Central memory CD8-positive, alpha-beta T cell (primary cell): ENCODE results near the gene PIGP.

Experiments
- ATAC-seq: fragments of 150-1000 bp; cut with Tn5 transposase; replicated peaks from 2 replicates; pipeline ENCODE4 v1.10.0; 2022; ENCODE audit warnings: mild to moderate bottlenecking, moderate FRiP score, moderate number of reproducible peaks; ENCODE audit not compliant: poor library complexity, severe bottlenecking; ENCODE audit errors: extremely low read depth
- DNase-seq, 2 donors: peaks; one replicate each; pipeline ENCODE4 v3.0.0; 2021; ENCODE audit warnings: low spot score in 2 of 2
- H3K27ac Mint-ChIP-seq: one replicate; pipeline ENCODE4 v1.8.0; 2022; ENCODE audit warnings: low read depth, mild to moderate bottlenecking, moderate library complexity, mixed read lengths
- H3K27me3 Mint-ChIP-seq: one replicate; pipeline ENCODE4 v1.8.0; 2022; ENCODE audit warnings: mixed read lengths
- H3K36me3 Mint-ChIP-seq: one replicate; pipeline ENCODE4 v1.8.0; 2022; ENCODE audit warnings: mild to moderate bottlenecking, moderate library complexity, mixed read lengths; ENCODE audit not compliant: insufficient read depth
- H3K4me1 Mint-ChIP-seq: one replicate; pipeline ENCODE4 v1.8.0; 2022; ENCODE audit warnings: mixed read lengths
- H3K4me3 Mint-ChIP-seq: one replicate; pipeline ENCODE4 v1.8.0; 2022; ENCODE audit warnings: mild to moderate bottlenecking, moderate library complexity, mixed read lengths
- H3K9me3 Mint-ChIP-seq: one replicate; pipeline ENCODE4 v1.8.0; 2022; ENCODE audit warnings: mixed read lengths

PIGP gene

DNA sequence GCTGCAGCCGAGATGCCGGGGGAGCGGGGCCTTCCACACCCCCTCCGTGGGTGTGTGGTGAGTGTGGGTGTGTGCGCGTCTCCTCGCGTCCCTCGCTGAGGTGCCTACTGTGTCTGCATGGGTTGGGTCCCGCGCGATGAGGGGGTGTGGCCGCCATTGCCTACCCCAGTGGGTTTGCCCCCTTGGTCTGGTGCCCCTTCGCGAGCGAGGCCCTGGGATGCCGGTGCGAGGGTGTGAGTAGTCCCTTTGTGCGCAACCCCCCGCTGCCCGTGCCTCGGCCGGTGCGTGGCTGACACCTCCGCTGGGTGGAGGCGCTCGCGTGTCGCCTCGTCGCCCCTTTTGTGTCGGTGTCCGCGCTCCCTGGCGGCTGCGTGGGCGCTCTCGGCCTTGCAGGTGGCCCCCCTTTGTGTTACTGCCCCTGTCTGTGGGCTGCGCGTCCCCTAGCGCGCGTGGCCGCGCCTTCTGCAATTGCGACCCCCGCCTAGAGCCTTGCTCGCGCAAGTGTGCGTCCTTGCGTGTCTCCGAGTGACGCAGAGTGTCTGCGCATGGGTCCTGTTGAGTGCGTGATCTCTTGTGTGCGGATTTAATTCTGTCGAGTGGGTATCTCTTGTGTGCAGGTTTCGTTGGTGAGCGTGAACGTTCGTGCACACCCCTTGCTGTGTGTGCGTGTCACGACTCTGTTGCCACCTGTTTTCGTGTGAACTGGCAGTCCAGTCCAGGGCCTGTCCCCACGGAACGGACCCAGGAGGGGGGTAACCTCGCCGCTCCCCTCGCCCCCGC, 736 bp upstream of the PIGP start:
- Mint-ChIP-seq H3K4me1 (peaks cover 52% of the 10 kb centered on the region), H3K4me3 (peak overlapping the region; percentile 97), H3K36me3 (peaks cover 36% of the 10 kb centered on the region), H3K9me3 (no peaks in the 10 kb centered on the region), H3K27ac (peak overlapping the region; percentile 99), H3K27me3 (no peaks in the 10 kb centered on the region)
- DNase-seq (peak in 1 of 2 donors; percentile 64), ATAC-seq (peak; percentile 57)

DNA sequence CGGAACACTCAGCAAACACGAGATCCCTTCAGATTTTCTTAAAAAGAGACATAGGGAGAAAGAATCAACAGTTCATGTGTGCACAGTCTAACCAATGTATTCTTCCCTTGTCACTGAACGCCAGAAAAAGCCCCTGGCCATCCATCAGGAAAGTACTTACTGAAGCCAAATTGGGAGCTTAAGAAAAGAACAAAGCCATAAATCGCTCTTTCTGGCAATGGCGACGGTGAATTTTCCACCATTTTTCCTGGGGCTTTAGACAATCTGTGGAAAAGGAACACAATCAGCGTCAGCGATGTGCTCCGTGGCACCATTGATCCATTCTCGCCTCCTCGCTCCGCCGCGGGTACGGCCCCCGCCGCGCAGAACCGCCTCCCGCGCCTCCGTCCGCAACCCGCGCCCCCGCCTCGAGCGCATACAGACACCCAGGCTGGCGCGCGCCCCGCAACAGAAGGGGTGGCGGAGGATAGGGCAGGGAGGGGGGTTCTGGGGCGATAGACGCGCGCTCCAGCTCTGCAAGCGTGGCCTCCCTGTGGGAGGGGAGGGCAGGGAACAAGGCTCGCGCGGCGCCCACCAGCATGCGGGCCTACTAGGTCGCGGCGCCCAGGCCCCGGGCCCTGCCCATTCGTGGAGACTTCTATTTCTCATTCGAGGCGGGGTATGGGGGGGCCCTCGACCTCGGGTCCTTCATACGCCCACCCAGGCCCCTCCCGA, 440 bp downstream of the PIGP start:
- DNase-seq (no peak), ATAC-seq (peak; percentile 50)
- H3K36me3 Mint-ChIP-seq = peaks cover 42% of the 10 kb centered on the region
- H3K27ac Mint-ChIP-seq = peak overlapping the region; percentile 99
- peak overlapping the region; percentile 97 for H3K4me3 Mint-ChIP-seq
- no peaks in the 10 kb centered on the region for H3K27me3 Mint-ChIP-seq
- H3K9me3 Mint-ChIP-seq = no peaks in the 10 kb centered on the region
- peaks cover 44% of the 10 kb centered on the region for H3K4me1 Mint-ChIP-seq

DNA sequence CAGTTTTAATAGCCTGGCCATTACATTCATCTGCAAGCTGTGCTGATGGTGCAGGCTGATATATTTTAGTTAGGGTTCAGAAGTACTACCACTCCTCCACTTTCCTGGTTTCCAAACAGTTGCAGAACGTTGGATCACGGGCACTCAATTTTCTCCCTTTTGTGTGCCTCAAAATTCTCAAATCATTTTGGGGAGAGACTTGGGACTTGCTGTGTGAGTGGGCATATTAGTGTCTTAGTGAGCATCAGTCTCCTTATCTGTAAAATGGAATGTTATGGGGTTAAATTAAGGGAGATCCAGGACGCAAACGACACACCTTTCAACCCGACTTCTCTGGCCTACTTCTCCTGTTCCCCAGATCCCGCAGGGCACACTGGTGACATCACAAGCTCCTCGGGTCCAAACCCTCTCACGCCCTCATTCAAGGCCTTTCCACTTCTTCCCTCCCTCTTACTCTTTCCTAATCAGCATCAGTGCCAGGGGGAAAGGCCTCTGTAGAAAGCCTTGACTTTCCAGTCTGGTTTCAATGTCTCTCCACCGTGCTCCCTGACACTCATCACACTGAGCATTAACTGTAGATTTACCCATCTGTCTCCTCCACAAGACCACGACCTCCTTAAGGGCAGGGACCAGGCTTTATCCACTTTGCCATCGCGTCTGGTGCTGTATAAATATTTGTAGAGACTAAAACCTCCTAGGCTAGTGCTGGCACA, 1.2 kb downstream of the PIGP start:
- no peaks in the 10 kb centered on the region for H3K9me3 Mint-ChIP-seq
- peak overlapping the region; percentile 99 for H3K27ac Mint-ChIP-seq
- peaks cover 42% of the 10 kb centered on the region for H3K36me3 Mint-ChIP-seq
- H3K27me3 Mint-ChIP-seq = no peaks in the 10 kb centered on the region
- no peak for DNase-seq
- no peak for ATAC-seq
- H3K4me1 Mint-ChIP-seq = peaks cover 43% of the 10 kb centered on the region
- peak overlapping the region; percentile 97 for H3K4me3 Mint-ChIP-seq

DNA sequence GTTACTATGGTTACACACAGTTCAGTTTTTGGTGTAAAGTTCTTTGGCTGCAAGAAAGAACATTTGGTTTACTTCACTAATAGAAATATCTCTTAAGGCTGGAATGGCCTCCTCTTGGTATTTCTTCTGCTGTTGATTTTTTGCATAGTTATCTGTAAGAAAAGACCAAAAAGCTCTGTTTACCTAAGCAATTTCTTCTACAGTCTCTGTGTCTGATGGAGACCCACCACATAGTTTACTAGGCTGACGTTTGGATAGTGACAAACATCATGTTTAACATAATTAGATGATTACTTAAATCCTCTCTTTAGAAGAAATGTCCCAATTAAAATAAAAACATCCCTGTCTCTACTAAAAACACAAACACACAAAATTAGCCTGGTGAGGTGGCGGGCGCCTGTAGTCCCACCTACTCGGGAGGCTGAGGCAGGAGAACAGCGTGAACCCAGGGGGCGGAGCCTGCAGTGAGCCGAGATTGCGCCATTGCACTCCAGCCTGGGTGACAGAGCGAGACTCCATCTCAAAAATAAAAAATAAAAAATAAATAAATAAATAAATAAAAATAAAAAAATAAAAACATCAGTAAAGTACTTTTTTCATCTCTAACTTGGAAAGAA, 7.2 kb downstream of the PIGP start:
- no peak overlapping the region for H3K4me3 Mint-ChIP-seq
- H3K36me3 Mint-ChIP-seq = peaks cover 19% of the 10 kb centered on the region
- ATAC-seq (no peak), DNase-seq (no peak)
- H3K27ac Mint-ChIP-seq = no peak overlapping the region
- H3K4me1 Mint-ChIP-seq = peaks cover 10% of the 10 kb centered on the region
- no peaks in the 10 kb centered on the region for H3K27me3 Mint-ChIP-seq
- H3K9me3 Mint-ChIP-seq = no peaks in the 10 kb centered on the region

DNA sequence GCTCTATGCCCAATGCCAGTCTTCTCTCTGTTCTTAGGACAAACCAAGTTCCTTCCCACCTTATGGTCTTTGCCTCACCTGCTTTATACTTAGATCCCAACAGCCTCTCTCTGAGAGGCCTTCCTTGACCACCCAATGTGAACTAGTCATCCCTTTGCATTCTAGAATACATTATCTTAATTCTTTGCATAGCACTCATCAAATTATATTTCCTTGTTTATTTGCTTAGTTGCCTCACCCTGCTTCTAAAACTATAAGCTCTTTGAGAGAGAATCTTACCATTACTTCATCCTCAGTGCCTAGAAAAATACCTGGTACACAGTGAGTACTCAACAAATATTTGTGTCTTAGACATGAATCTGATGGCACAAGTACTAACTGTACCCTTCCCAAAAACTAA, 8.0 kb downstream of the PIGP start:
- ATAC-seq (no peak), DNase-seq (no peak)
- Mint-ChIP-seq H3K36me3 (peaks cover 15% of the 10 kb centered on the region), H3K27me3 (no peaks in the 10 kb centered on the region), H3K9me3 (no peaks in the 10 kb centered on the region), H3K4me3 (no peak overlapping the region), H3K4me1 (peaks cover 2% of the 10 kb centered on the region), H3K27ac (no peak overlapping the region)

DNA sequence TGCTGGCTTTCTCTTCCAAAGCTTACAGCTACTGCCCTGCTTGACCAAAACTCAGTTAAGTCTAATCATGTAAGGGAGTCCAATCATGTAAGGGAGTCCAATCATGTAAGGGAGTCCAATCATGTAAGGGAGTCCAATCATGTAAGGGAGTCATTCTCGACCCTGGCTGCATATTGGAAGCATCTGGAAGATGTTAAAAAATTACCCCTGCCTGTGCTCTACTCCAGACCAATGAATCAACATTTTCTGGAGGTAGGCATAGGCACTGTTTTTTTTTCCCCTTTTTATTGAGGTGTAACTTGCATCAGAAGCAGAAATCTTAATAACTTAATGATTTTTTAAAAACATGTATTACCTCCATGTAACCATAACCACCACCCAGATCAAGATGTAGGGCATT, 9.4 kb downstream of the PIGP start:
- Mint-ChIP-seq H3K27ac (no peak overlapping the region), H3K36me3 (peaks cover 8% of the 10 kb centered on the region), H3K4me3 (no peak overlapping the region), H3K27me3 (no peaks in the 10 kb centered on the region), H3K9me3 (no peaks in the 10 kb centered on the region), H3K4me1 (no peaks in the 10 kb centered on the region)
- no peak for DNase-seq
- ATAC-seq = no peak

- Mint-ChIP-seq H3K27me3 (no peaks in the 10 kb centered on the region), H3K9me3 (no peaks in the 10 kb centered on the region), H3K27ac (no peak overlapping the region), H3K36me3 (peaks cover 5% of the 10 kb centered on the region), H3K4me3 (no peak overlapping the region), H3K4me1 (no peaks in the 10 kb centered on the region)
- no peak for DNase-seq
- ATAC-seq = no peak
Measured at GRCh38 chr21:37062593-37062935, 10.3 kb downstream of the PIGP start.

- H3K27me3 Mint-ChIP-seq = no peaks in the 10 kb centered on the region
- DNase-seq (no peak), ATAC-seq (no peak)
- H3K27ac Mint-ChIP-seq = no peak overlapping the region
- H3K36me3 Mint-ChIP-seq = peaks cover 3% of the 10 kb centered on the region
- H3K9me3 Mint-ChIP-seq = no peaks in the 10 kb centered on the region
- H3K4me1 Mint-ChIP-seq = no peaks in the 10 kb centered on the region
- H3K4me3 Mint-ChIP-seq = no peak overlapping the region
Measured at GRCh38 chr21:37061926-37062592, 10.8 kb downstream of the PIGP start.

DNA sequence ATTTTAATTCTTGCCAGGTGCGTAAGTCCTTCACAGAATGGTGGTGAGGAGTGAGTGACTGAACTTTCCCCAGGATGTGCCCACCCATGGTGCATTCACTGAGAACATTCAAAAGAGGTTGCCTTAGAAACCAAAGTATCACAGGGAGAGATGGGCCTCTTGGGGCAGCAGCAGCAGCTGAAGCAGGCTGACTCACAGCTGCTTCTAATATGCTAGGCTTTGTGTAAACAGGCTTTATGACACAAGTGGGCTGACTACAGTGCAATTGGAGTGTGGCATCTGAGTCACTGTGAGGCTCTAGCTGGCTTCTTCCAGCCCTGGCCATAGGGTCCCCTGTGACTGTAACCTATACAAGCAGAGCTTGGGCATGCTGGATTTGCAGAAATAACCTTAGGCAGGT, 12.6 kb downstream of the PIGP start:
- Mint-ChIP-seq H3K9me3 (no peaks in the 10 kb centered on the region), H3K27ac (no peak overlapping the region), H3K36me3 (peaks cover 3% of the 10 kb centered on the region), H3K27me3 (no peaks in the 10 kb centered on the region), H3K4me1 (no peaks in the 10 kb centered on the region), H3K4me3 (no peak overlapping the region)
- ATAC-seq = no peak
- no peak for DNase-seq

DNA sequence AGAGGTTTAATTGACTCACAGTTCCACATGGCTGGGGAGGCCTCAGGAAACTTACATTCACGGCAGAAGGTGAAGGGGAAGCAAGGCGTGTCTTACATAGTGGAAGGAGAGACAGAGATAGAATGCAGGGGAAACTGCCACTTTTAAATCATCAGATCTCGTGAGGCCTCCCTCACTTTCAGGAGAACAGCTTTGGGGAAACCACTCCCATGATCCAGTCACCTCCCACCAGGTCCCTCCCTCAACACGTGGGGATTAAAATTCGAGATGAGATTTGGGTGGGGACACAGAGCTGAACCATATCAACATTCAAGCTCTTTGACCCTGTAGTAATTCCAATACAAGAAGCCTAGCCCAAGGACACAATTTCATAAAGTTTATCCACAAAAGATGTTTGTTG, 13.7 kb downstream of the PIGP start:
- no peaks in the 10 kb centered on the region for H3K9me3 Mint-ChIP-seq
- H3K36me3 Mint-ChIP-seq = no peaks in the 10 kb centered on the region
- H3K27ac Mint-ChIP-seq = no peak overlapping the region
- no peaks in the 10 kb centered on the region for H3K4me1 Mint-ChIP-seq
- H3K27me3 Mint-ChIP-seq = no peaks in the 10 kb centered on the region
- no peak overlapping the region for H3K4me3 Mint-ChIP-seq
- ATAC-seq (no peak), DNase-seq (no peak)

DNA sequence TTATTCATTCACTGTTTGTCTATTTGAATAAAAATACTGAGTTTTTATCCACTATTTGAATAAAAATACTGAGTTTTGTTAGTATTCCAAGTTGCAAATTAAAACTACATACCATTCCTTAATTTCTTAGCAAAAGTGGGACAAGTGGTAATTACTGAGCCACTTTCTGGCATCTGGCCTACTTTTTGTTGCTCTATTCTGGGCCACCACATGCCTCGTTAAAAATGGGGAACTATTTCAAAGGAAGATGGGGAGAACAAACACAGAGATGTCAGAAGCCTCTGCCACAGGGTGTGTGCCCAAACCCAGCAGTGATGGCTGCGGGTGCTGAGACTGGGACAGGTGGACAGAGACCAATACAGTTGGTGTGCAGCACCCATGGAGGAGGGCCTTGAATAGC, 14.6 kb downstream of the PIGP start:
- no peaks in the 10 kb centered on the region for H3K36me3 Mint-ChIP-seq
- no peak for ATAC-seq
- no peaks in the 10 kb centered on the region for H3K4me1 Mint-ChIP-seq
- no peaks in the 10 kb centered on the region for H3K9me3 Mint-ChIP-seq
- H3K27me3 Mint-ChIP-seq = no peaks in the 10 kb centered on the region
- H3K4me3 Mint-ChIP-seq = no peak overlapping the region
- no peak overlapping the region for H3K27ac Mint-ChIP-seq
- DNase-seq = no peak

DNA sequence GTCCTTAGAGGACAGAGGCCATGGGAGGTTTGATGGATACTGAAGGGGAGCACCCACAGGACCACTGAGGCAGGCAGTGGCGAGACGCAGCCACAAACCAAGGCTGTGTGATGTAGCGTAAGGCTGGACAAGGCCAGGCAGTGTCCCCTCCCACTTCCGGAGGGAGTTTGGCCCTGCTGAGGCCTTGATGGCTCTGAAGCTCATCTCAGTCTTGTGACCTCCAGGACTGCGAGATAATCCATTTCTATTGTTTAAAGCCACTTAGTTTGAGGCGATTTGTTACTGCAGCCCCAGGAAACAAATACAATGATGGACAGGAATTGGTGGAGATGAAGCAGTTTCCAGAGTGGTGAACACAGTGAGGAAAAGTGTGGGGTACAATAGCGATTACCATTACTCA, 15.3 kb downstream of the PIGP start:
- Mint-ChIP-seq H3K4me1 (no peaks in the 10 kb centered on the region), H3K36me3 (no peaks in the 10 kb centered on the region), H3K9me3 (no peaks in the 10 kb centered on the region), H3K4me3 (no peak overlapping the region), H3K27me3 (no peaks in the 10 kb centered on the region), H3K27ac (no peak overlapping the region)
- no peak for ATAC-seq
- no peak for DNase-seq
